ENCODE measurements around the gene CDH19.

GRCh38 chr18:66571845-66572244, 32.0 kb downstream of the CDH19 start:
- TF ChIP-seq, protein P1, sequence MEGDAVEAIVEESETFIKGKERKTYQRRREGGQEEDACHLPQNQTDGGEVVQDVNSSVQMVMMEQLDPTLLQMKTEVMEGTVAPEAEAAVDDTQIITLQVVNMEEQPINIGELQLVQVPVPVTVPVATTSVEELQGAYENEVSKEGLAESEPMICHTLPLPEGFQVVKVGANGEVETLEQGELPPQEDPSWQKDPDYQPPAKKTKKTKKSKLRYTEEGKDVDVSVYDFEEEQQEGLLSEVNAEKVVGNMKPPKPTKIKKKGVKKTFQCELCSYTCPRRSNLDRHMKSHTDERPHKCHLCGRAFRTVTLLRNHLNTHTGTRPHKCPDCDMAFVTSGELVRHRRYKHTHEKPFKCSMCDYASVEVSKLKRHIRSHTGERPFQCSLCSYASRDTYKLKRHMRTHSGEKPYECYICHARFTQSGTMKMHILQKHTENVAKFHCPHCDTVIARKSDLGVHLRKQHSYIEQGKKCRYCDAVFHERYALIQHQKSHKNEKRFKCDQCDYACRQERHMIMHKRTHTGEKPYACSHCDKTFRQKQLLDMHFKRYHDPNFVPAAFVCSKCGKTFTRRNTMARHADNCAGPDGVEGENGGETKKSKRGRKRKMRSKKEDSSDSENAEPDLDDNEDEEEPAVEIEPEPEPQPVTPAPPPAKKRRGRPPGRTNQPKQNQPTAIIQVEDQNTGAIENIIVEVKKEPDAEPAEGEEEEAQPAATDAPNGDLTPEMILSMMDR (IDR thresholded peaks at IDR 0.05 in 2 of 3, conservative IDR thresholded peaks at IDR 0.05 in 1 of 3; ENCODE audit: borderline replicate concordance in 1 of 3, insufficient read depth in 1 of 3, low read depth in 2 of 3, low read length in 2 of 3) = no peak
- no peak for TF ChIP-seq EZH2 (IDR thresholded peaks at IDR 0.05)

Measured in HCT116 (cell line).